ENCODE data around the gene ARL10.

ARL10 gene

GRCh38 chr5:176392526-176392925 lies 27.2 kb downstream of the ARL10 start:
- TF ChIP-seq, protein P1, sequence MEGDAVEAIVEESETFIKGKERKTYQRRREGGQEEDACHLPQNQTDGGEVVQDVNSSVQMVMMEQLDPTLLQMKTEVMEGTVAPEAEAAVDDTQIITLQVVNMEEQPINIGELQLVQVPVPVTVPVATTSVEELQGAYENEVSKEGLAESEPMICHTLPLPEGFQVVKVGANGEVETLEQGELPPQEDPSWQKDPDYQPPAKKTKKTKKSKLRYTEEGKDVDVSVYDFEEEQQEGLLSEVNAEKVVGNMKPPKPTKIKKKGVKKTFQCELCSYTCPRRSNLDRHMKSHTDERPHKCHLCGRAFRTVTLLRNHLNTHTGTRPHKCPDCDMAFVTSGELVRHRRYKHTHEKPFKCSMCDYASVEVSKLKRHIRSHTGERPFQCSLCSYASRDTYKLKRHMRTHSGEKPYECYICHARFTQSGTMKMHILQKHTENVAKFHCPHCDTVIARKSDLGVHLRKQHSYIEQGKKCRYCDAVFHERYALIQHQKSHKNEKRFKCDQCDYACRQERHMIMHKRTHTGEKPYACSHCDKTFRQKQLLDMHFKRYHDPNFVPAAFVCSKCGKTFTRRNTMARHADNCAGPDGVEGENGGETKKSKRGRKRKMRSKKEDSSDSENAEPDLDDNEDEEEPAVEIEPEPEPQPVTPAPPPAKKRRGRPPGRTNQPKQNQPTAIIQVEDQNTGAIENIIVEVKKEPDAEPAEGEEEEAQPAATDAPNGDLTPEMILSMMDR (IDR thresholded peaks at IDR 0.05; ENCODE audit: extremely low read depth, insufficient read depth, missing control alignments) = no peak
- DNase-seq (ENCODE audit: low spot score) = no peak
- in situ Hi-C loops (cut with MboI; ENCODE audit: low pct_unique_long_range_greater_than_20kb, low sequenced_read_pairs, unreplicated experiment) = no loop called here

GRCh38 chr5:176394096-176394495 lies 28.8 kb downstream of the ARL10 start:
- DNase-seq (ENCODE audit: low spot score) = no peak
- TF ChIP-seq, protein P1 (IDR thresholded peaks at IDR 0.05; ENCODE audit: extremely low read depth, insufficient read depth, missing control alignments) = no peak
- in situ Hi-C loops (cut with MboI; ENCODE audit: low pct_unique_long_range_greater_than_20kb, low sequenced_read_pairs, unreplicated experiment) = no loop called here

DNA sequence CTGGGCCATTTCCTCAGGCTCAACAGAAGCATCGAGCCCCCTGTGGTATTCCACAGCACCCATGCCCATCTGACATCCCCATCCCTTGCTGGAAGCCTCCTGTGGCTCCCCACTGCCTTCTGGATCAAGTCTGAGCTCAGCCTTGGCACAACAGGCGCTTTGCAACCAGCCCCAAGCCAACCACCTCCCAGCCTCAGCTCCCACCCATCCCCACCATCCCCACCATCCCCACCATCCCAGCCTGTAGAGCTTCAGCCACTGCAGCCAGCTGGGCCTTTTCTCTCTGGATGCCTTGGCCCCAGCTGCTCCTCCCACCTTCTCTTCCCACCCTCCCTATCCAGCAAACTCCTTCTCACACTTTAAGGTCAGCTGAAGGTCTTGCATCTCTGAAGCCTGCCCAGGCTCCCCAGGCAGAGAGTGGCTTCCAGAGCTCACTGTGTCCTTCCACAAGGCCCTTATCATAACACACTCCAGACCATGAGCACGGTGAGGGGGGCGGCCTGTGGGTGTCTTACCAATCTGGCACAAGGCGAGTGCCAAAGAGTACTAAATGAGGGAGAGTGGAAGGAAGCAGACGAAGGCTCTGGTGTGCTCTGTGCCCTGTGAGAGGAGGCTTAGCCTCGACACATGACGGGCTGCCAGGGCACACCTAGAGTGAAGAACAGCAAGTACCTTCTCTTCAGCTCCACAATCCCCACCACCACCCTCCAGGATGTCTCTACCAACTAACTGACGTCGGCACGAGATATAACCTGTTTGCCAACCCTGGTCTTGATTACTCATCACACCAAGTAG lies 29.8 kb downstream of the ARL10 start:
- TF ChIP-seq, protein P1 (IDR thresholded peaks at IDR 0.05; ENCODE audit: extremely low read depth, insufficient read depth, missing control alignments) = no peak
- no peak for DNase-seq (ENCODE audit: low spot score)
- in situ Hi-C loops (cut with MboI; ENCODE audit: low pct_unique_long_range_greater_than_20kb, low sequenced_read_pairs, unreplicated experiment) = no loop called here

DNA sequence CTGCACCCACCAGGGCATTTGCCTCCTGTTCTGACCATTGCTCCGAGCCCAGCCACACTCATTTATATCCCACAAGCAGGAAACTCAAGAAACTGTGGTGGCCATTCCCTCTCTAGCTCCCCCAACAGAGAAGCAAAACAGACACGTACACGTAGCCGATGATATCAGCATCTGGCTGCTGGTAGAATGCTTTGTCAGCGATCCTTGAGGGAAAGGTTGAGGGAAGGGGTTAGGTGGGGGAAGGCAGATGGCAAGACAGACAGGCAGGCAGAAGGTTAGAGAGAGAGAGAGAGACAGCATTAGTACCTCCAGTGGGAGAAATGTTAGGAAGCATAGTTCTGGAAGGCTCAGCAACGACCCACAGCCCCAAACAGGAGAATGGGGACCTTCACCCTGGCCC lies 31.0 kb downstream of the ARL10 start:
- TF ChIP-seq, protein P1 (IDR thresholded peaks at IDR 0.05; ENCODE audit: extremely low read depth, insufficient read depth, missing control alignments) = no peak
- no peak for DNase-seq (ENCODE audit: low spot score)
- in situ Hi-C loops (cut with MboI; ENCODE audit: low pct_unique_long_range_greater_than_20kb, low sequenced_read_pairs, unreplicated experiment) = no loop called here

DNA sequence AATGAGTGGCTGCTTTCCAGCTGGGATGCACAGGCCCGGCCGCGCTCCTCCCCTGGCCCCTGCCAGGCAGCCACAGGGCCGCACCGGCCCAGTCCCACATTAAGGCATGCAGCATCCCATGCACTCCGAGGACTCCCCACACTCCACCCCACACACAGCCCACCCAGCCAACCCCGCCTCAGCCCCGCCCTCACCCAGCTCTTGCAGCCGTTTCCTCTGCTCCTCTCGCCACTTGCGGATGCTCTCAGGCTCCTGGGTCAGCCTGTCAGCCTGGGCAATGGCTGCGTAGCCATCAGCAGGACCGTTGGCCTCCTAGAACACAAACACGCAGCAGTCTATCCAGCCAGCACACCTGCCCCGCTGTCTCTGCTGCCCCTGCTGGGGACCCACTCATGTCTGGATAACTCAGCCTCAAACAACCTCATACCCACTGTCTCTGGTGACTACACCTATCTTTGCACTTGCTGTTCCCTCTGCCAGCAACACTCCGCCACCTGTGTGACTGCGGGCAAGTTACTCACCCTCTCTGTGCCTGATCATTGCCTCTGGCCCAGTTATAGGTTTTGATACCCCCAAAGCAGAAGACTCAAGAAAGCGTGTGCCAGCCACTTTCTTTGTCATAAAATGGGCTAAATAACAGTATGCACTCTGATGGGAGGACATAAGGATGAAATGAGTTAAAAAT lies 32.6 kb downstream of the ARL10 start:
- DNase-seq (ENCODE audit: low spot score) = no peak
- in situ Hi-C loops (cut with MboI; ENCODE audit: low pct_unique_long_range_greater_than_20kb, low sequenced_read_pairs, unreplicated experiment) = no loop called here
- TF ChIP-seq, protein P1 (IDR thresholded peaks at IDR 0.05; ENCODE audit: extremely low read depth, insufficient read depth, missing control alignments) = no peak

GRCh38 chr5:176400382-176401156 lies 35.3 kb downstream of the ARL10 start:
- in situ Hi-C loops (cut with MboI; ENCODE audit: low pct_unique_long_range_greater_than_20kb, low sequenced_read_pairs, unreplicated experiment) = no loop called here
- TF ChIP-seq, protein P1 (IDR thresholded peaks at IDR 0.05; ENCODE audit: extremely low read depth, insufficient read depth, missing control alignments) = no peak
- DNase-seq (ENCODE audit: low spot score) = no peak

Data from GM13977 (cell line).